ENCODE measurements around the gene RNF135.
"Not testable (repeated sequence)": the region's sequence is repeated elsewhere in the genome, so short reads cannot be mapped to it uniquely, and the experiment has no call there.

The RNF135 gene, protein sequence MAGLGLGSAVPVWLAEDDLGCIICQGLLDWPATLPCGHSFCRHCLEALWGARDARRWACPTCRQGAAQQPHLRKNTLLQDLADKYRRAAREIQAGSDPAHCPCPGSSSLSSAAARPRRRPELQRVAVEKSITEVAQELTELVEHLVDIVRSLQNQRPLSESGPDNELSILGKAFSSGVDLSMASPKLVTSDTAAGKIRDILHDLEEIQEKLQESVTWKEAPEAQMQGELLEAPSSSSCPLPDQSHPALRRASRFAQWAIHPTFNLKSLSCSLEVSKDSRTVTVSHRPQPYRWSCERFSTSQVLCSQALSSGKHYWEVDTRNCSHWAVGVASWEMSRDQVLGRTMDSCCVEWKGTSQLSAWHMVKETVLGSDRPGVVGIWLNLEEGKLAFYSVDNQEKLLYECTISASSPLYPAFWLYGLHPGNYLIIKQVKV

DNA sequence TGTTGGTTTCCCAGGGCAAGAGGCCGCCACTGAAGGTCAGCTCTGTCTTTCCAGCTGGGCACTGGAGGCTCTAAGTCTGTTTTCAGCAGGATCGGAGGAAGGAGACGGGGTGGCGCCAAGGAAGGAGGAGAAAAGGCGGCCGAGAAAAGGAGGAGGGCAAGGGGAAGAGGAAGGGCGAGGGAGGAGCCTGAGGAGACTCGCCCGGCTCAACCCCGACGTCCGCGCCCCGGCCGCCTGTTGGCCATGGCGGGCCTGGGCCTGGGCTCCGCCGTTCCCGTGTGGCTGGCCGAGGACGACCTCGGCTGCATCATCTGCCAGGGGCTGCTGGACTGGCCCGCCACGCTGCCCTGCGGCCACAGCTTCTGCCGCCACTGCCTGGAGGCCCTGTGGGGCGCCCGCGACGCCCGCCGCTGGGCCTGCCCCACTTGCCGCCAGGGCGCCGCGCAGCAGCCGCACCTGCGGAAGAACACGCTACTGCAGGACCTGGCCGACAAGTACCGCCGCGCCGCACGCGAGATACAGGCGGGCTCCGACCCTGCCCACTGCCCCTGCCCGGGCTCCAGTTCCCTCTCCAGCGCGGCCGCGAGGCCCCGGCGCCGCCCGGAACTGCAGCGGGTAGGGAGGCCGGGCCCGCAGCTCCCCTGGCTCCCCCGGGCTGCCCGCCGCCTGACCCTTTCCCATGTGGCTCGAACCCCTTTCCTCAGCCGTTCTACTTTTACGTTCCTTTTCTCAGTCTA, at the start of gene RNF135:
Gene RNF135 (plus strand): TSS at position 209 of the 737 bp plus-strand sequence. CDS start 35 bp downstream, at position 244.
- DNase-seq (ENCODE audit: low read depth in 2 of 2, low spot score in 1 of 2), result peak; percentile 18 to 24

DNA sequence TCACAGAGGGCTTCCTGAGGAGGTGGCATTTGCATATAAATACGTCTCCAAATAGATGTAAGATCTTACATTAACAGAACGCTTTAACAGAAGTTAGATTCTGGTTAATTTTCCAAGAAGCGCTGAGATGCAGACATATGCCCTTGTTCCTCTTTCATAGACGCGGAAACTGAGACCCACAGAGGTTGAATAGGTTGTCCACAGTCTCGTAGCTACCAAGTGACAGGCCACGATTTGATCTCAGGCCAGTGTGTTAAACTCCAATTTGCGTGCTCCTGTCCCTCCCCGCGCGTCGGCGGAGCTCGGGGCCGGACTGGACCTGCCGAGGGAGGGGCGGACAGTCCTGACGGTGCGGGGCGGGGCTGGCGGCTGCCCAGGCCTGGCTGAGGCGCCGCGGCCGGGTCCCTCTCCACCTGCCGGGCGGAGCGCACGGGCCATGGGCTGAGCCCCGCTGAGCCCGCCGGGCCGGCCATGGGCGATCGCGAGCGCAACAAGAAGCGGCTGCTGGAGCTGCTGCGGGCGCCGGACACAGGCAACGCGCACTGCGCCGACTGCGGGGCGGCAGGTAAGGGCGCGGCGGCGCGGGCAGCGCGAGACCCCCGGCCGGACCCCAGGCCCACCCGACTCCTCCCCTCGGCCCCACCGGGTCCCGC, 49.2 kb upstream of the RNF135 start, which contains the start of gene ADAP2:
Gene ADAP2 (plus strand): TSS at position 402 of the 653 bp plus-strand sequence. CDS start 70 bp downstream, at position 472.
- DNase-seq (ENCODE audit: low read depth in 2 of 2, low spot score in 1 of 2), result no peak

DNA sequence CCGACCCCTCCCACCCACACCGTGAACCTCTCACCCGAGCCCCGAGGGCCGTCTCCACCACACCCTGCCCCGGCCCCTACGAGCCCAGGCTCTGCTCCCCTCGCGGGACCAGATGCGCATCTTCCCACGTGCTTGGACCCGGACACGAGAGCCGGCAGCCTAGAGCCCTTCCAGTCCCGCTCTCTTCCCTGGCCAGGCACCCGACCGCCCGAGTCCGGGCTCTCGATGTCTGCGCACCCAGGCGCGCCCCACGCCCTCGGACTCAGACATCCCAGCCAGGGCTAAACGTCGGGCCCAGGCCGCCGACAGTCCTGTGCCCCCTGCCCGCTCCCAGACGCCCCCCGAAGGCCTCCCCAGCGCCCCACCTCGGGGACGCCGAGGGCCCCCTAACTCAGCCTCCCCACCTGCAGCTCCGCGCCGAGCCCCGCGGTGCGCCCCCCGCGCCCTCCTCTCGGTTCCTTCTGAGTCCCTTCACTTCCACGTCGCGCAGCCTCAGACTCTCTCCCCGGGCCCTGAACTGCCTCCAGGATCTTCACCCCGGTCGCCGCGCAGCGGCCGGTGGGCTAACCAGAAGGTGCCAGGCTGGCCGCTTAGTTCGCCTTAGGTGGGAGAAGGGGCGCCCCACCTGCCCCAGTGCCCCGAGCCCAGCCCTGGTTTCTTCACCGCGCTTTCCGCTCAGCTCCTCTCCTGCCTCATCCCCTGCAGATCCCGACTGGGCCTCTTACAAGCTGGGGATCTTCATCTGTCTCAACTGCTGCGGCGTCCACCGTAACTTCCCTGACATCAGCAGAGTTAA, 48.4 kb upstream of the RNF135 start:
- DNase-seq (ENCODE audit: low read depth in 2 of 2, low spot score in 1 of 2), result no peak

DNA sequence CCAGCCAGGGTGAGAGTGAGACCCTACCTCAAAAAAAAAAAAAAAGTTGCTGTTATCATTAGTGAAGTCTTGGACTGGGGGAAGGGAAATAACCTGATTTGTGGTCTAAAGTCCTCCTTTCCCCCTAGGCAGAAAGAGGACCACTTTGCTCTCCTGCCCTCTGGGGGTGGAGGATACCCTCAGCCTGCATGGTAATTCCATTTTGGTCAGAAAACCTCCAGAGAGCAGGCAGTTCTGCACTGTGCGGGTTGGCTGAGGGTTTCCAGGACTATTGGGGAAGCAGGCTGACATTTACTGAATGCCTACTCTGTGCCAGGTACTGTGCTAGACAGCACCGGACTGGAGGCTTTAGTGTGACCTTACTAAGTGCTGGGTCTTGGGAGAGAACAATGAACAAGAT, 46.5 kb upstream of the RNF135 start:
- no peak for DNase-seq (ENCODE audit: low read depth in 2 of 2, low spot score in 1 of 2)

DNA sequence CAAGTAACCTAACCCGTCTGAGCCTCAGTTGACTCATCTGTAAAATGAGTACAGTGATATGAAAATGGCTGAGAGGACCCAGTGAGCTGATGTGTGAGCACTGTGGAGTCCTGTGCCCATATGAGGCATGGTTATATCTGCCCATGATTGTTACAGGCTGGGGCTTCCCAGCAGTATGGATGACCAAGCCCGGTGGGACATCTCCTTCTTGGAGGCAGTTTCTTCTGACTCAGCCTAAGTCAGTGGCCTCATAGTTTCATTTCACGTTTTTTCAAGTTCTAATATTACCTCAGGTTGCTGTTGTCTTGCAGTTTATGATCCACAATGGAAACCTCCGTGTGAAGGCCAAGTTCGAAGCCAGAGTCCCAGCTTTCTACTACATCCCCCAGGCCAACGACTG, 44.3 kb upstream of the RNF135 start:
- DNase-seq (ENCODE audit: low read depth in 2 of 2, low spot score in 1 of 2), result no peak

DNA sequence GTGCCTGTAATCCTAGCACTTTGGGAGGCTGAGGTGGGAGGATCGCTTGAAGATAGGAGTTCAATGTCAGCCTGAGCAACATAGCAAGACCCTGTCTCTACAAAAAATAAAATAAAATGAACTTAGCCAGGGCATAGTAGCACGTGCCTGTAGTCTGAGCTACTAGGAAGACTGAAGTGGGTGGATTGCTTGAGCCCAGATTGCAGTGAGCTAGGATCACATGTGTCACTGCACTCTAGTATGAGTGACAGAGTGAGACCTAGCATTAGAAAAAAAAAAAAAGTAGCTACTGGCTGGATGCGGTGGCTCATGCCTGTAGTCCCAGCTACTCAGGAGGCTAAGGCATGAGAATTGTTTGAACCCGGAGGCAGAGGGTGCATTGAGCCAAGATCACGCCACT, 43.1 kb upstream of the RNF135 start:
- no peak for DNase-seq (ENCODE audit: low read depth in 2 of 2, low spot score in 1 of 2)

DNA sequence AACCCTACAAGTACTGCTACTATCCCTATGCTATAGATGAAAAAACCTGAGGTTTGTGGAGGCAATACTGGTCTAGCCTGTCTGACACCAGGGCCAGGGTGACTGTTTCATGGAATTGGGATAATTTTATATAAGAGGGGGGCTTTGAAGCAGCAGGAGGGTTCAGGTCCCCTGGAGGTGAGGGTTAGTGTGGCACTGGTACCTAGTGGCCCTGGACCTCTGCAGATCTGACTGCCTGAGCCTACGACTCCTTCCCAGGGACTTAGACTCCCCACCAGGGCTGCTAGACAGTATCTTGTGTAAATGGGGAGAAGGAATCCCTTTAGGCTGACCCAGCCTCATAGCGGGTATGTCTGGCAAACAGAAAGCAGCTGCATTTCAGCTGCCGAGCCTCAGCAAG, 42.3 kb upstream of the RNF135 start:
- no peak for DNase-seq (ENCODE audit: low read depth in 2 of 2, low spot score in 1 of 2)

DNA sequence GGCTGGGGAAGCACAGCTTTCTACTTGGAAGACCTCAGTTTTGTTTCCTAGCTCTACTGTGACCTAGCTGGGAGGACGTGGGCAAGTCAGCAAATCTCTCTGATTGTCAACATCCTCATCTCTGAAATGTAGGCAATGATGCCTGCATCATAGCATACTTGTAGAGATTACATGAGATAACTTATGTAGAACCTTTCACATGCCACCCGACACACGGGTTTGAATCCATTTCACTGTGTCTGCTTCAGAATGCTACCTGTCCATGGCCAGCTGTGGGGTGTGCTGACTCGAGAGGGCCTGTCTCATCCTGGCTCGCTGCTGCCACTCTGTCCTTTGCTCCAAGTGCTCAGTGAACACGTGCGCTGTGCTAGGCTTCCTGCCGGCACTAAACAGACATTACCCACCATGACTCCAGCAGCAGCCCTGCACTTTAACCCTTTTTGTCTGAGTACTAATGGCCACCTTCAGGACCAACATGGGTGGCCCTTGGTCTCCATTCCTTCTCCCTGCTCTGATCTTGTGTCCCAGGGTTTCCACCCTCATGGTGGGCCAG, 41.7 kb upstream of the RNF135 start:
- no peak for DNase-seq (ENCODE audit: low read depth in 2 of 2, low spot score in 1 of 2)

DNA sequence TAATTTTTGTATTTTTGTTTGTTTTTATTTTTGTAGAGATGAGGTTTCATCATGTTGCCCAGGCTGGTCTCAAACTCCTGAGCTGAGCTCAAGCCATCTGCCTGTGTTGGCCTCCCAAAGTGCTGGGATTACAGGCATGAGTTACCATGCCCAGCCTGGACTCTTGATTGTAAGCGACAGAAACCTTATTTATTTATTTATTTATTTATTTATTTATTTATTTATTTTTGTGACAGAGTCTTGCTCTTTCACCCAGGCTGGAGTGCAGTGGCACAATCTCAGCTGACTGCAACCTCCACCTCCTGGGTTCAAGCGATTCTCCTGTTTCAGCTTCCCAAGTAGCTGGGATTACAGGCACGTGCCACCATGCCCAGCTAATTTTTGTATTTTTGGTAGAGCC, 41.0 kb upstream of the RNF135 start:
- DNase-seq (ENCODE audit: low read depth in 2 of 2, low spot score in 1 of 2), result not testable (repeated sequence)

DNA sequence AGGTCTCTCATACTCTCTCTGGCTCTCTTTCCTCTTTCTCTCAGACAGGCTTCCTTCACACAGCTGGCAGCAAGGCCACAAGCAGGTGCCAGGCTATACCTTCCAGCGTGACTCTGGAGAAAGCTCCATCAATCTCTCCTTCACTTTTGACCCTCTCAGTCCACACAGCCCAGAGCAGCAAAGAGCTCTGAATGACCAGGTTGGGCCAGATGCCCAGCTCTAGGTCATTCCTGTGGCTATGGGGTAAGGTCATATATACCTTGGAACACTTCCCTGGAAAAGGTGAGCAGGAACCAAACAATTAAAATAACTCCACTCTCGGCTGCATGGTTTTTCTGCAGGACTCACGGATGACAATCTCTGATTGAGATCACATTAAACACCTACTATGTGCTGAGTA, 40.3 kb upstream of the RNF135 start:
- no peak for DNase-seq (ENCODE audit: low read depth in 2 of 2, low spot score in 1 of 2)

DNA sequence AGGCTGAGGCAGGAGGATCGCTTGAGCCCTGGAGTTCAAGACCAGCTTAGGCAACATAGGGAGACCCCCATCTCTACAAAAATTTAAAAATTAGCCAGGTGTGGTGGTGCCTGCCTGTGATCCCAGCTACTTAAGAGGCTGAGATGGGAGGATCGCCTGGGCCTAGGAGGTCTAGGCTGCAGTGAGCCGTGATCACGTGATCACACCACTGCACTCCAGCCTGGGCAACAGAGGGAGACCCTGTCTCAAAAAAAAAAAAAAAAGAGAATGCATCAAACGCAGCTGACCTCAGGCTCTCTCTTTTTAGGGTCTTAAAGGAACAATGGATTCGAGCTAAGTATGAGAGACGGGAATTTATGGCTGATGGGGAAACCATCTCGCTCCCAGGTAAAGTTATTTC, 39.3 kb upstream of the RNF135 start:
- DNase-seq (ENCODE audit: low read depth in 2 of 2, low spot score in 1 of 2), result not testable (repeated sequence)

DNA sequence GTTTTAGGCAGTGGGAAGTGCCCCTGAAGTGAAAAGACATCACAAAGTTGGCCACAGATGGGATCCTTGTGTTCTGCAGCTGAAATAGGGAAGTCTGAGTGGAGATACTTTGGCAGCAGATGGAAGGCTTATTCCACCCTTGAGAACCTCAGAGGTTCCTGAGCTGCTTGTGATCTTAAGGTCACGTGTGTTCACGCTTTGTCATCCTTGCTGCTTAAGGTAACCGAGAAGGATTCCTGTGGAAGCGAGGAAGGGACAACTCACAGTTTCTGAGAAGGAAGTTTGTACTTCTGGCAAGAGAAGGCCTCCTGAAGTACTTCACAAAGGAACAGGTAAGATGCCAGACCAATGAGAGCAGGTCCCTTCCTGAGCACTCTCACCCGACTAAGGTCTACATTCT, 36.9 kb upstream of the RNF135 start:
- DNase-seq (ENCODE audit: low read depth in 2 of 2, low spot score in 1 of 2), result no peak

DNA sequence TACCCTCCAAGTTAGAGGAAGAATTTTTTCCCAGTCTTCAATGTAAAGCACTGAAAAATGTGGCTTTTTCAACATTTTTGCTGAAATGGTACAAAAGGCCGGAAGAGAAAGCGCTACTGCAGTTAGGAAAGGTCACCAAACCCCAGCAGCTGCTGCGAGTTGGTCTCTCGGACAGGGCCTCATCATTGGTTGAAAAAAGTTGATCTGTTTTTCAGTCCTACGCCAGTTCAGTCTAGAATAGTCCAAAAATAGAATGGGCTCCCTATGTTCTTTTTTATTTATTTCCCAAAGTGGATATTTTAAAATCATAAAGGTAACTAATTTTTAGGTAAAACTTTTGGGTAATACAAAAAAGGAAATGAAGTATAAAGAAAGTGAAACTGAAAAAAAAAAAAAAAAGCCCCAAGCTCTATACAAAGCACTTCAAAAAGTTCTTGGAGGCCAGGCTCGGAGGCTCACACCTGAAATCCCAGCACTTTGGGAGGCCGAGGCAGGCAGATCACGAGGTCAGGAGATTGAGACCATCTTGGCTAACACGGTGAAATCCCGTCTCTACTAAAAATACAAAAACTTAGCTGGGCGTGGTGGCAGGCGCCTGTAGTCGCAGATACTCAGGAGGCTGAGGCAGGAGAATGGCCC, 31.7 kb upstream of the RNF135 start:
- DNase-seq (ENCODE audit: low read depth in 2 of 2, low spot score in 1 of 2), result no peak

DNA sequence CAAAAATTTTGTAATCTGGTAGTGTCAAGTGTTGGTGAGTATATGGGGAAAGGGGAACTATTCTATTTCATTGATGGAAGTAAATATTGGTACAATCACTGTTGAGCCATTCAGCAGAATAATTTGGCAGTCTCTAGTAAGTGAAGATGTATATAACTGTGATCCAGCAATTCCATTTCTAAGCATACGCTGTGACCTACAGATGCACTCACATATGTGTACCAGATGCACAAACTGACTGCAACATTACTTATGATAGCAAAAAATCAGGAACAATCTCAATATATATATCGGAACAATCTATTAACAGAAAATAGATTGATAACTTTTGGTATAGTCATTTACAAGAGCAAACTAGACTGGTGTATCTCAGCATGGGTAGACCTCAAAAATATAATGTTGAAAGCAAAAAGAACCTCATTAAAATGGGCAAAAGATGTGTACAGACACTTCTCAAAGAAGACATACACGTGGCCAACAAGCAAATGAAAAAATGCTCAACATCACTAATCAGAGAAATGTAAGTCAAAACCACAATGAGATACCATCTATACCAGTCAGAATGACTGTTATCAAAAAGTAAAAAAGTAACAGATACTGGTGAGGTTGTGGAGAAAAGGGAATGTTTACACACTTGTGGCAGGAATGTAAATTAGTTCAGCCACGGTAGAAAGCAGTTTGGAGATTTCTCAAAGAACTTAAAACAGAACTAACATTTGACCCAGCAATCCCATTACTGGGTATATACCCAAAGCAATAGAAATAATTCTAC, 28.3 kb upstream of the RNF135 start:
- DNase-seq (ENCODE audit: low read depth in 2 of 2, low spot score in 1 of 2), result no peak

DNA sequence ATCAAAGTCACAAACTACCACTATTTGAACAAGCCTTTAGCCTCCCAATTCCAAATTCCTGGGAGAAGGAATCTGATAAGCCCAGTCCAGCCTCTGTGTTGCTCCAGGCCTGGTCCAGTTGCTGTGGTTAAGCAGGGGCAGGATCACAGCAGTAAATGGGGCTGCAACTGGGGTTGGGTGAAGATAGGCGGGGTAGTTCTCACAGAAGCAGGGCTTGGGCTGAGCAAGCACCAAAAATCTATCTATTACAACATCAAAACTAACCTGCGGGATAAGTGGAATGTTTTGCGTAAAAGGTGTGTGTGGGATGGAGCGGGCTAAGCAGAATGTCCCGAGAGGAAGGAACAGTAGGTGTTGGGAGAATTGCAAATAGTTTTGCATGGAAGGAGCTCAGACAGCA, 23.0 kb upstream of the RNF135 start:
- DNase-seq (ENCODE audit: low read depth in 2 of 2, low spot score in 1 of 2), result no peak

DNA sequence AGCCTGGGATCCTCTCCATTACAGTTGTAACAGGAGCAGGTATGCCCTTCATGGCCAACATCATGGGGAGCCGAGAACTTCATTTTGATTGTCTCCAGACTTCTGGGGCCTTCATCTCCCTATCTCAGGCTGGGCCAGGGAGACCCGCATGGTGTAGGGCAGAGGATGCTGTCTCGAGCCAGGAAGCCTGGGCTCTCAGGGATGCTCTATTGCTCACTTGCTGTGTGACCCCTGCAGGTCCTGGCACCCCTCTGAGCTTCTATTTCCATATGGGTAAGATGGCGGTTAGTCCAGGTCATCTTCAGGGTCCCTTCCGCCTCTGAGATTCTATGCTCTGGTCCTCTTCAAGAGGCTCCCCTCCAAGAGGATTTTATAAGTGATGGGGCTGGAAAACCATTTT, 20.6 kb upstream of the RNF135 start:
- no peak for DNase-seq (ENCODE audit: low read depth in 2 of 2, low spot score in 1 of 2)

DNA sequence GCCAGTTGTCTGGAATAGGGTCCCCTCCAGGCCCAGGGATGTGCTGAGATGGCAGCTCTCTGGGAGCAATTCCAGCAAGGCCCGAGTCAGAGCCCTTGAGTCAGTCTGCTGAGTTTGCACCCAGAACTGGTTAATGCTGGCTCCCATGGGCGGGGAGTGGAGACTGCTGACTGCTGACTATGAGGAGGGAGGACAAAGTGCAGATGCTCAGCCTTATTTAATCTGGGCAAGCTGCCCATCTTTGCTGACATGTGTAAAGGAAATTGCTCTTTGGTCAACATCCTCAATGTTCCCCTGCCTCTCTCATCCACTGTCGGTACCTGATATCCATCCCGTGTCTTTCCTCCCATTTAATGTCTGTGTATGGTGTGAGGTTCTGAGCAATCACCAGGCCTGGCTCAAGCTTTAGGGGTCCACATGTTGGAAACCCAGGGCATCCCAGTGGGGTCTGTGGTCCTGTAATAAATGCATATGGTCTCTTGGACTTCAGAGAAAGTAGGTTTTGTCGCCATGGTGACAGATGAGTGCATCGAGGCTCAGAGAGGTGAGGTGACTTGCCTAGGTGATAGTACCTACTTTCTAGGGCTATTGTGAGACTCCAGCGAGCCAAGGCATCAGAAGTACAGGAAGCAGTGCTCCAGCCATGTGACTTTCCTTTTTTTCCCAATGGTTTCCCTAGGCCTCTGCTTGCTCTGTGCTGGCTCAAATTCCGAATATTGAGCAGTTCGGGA, 20.0 kb upstream of the RNF135 start:
- no peak for DNase-seq (ENCODE audit: low read depth in 2 of 2, low spot score in 1 of 2)

DNA sequence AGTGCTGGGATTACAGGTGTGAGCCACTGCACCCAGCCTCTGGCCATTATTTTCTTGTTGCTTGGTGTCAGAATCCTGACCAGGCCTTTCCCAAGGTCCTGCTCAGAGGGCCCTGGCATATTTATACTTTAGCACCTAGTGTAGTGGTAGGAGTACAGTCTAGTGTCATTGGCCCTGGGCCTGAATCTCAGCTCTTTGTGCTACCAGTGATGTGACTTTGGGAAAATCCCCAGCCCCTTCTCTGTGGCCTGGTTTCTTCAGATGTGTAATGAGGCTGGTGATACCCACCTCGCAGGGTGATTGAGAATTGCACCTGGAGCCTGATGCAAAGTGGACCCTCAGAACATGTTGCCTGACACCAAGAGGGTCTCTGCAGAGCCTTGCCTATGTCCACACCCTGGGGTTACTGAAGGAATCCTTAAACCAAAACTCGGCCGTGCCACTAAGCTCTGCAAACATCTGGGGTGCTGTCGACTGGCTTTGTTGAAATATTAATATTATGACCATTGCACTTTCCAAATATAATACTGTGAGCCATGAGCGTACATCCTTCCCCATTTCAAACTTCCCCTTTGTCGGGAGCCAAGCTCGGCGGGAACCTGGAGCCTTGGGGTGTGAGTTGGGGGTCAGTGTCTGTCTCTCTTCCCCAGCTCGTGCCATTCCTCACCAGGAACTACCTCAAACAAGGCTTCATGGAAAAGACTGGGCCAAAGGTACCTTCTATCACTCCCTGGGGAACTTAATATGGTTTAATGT, 18.0 kb upstream of the RNF135 start:
- DNase-seq (ENCODE audit: low read depth in 2 of 2, low spot score in 1 of 2), result no peak

Measured in stimulated activated CD8-positive, alpha-beta memory T cell treated with anti-CD3 and anti-CD28 coated beads, Interleukin-4, amount 100 ng/mL, for 1 hour (primary cell).